GM18505 (cell line): ENCODE results near the gene MICAL1.

Experiments
- ATAC-seq: cut with Tn5 transposase; IDR thresholded peaks from one replicate; pipeline ENCODE4 v1.9.1; 2021; ENCODE audit not compliant: unreplicated experiment
- POLR2A ChIP-seq: IDR thresholded peaks from 4 replicates; pipeline ENCODE4 v1.6.1; 2011; ENCODE audit warnings: borderline replicate concordance; ENCODE audit not compliant: insufficient read depth, insufficient read length; ENCODE audit errors: extremely low read depth

Gene MICAL1

GRCh38 chr6:109482905-109483734 is 27.5 kb upstream of the MICAL1 start, which contains the start of gene ZBTB24:
Gene ZBTB24 (minus strand): TSS chr6:109483219. CDS start chr6:109482026, 1,193 bp downstream.
- peak; percentile 77 for TF ChIP-seq POLR2A
- ATAC-seq: peak; percentile 95

- TF ChIP-seq POLR2A: no peak
- no peak for ATAC-seq
These were observed 25.5 kb upstream of the MICAL1 start for GRCh38 chr6:109480993-109481480.

GRCh38 chr6:109478841-109479624 is 23.5 kb upstream of the MICAL1 start:
- no peak for TF ChIP-seq POLR2A

GRCh38 chr6:109478222-109478805 is 22.7 kb upstream of the MICAL1 start:
- no peak for TF ChIP-seq POLR2A

More at GRCh38 chr6:109478841-109479624, 23.5 kb upstream of the MICAL1 start:
- no peak for ATAC-seq

GRCh38 chr6:109477725-109478124 is 22.2 kb upstream of the MICAL1 start:
- ATAC-seq: no peak
- no peak for TF ChIP-seq POLR2A

More at GRCh38 chr6:109478222-109478805, 22.7 kb upstream of the MICAL1 start:
- ATAC-seq: no peak

GRCh38 chr6:109477184-109477583 is 21.6 kb upstream of the MICAL1 start:
- ATAC-seq: no peak
- no peak for TF ChIP-seq POLR2A

GRCh38 chr6:109475625-109476024 is 20.1 kb upstream of the MICAL1 start:
- no peak for ATAC-seq
- TF ChIP-seq POLR2A: no peak

GRCh38 chr6:109474995-109475394 is 19.4 kb upstream of the MICAL1 start:
- no peak for TF ChIP-seq POLR2A
- ATAC-seq: no peak

GRCh38 chr6:109473120-109473519 is 17.5 kb upstream of the MICAL1 start:
- no peak for ATAC-seq
- no peak for TF ChIP-seq POLR2A

GRCh38 chr6:109472132-109472995 is 16.8 kb upstream of the MICAL1 start:
- TF ChIP-seq POLR2A: no peak
- peak; percentile 57 for ATAC-seq

GRCh38 chr6:109471105-109471810 is 15.7 kb upstream of the MICAL1 start:
- TF ChIP-seq POLR2A: no peak
- no peak for ATAC-seq
